NCI-H82 treated with DMSO at 0.1 percent for 48 hours (cell line): Measurements from ENCODE around the gene DCLRE1B.
A peak's percentile ranks its signal among the peaks of the same experiment; 100 is the strongest.

ENCODE experiments used
- DNase-seq: peaks from one replicate; lab custom pipeline; 2025; ENCODE audit not compliant: unreplicated experiment; lab: John Stamatoyannopoulos, UW

The DCLRE1B gene

DNA sequence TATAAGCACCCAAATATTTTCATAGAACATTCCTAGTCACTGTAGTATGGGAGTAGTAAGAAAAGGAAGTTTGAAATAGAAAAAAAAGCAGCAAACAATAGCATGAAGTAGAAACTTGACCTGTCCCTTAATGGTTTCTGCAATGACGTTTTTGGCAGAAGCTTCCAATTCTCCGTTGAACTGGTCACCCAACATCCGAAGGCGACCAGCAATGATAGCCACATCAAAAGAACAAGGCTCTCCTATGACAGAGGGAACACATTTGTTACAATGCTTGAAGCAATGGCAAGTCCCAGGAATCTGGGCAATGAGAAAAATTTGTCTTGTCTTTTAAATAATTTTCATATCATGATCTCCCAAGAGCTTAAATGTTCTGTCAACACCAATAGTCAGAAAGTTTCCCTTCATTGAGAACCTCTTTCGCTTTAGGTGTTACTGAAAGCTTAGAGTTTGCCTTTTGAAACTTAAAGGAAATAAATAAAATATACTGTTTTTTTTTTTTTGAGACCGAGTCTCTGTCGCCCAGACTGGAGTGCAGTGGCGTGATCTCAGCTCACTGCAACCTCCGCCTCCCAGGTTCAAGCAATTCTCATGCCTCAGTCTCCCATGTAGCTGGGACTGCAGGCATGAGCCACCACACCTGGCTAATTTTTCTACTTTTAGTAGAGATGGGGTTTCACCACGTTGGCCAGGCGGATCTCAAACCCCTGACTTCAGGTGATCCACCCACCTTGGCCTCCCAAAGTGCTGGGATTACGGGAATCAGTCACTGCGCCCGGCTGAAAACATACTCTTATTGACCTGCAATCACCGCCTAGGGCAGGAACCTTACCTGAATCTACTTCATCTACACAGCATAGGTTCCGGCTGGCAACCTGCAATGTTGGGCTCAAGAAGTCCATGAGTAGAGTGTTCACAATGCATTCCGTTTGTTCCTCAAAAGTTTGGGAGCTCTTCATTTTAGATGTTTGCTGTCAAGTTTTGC is 18.4 kb upstream of the DCLRE1B start:
- DNase-seq: no peak

DNA sequence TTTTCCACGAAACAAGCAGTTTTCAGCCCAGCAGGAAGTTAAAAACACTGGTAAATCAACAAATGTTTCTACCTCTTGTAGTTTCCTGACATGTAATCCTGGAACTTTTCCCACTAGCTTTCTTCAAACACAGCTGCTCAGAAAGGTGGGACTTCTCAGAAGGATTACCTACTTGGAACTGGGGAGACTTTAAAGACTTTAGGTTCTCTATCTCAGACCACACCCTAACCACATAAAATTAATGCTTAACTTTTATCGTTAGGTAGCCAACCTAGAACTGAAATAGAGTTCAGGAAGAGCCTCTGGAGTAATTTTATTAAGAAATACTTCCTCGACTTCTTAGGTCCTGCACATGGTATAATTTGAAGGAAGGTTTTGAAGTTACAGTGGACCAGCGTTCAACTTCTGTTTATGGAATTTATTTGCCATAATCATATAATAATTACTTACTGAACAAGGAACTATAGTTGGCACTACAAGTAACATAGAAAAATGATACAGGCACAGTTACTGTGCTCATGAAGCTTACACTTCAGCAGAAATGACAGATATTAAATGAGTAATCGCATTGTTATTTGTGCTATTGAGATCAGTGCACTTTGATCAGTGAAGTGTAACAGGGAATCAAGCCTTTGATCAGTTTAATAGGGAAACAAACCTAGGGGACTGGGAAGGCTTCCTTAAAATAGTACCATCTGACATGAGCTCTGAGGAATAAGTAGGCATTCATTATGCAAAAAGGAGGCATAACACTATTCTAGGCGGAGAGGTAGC is 17.5 kb upstream of the DCLRE1B start, which contains the start of gene BCL2L15:
TSS of gene BCL2L15 (minus strand) at position 180 of the 774 bp plus-strand sequence. CDS start 206 bp downstream, outside the sequence.
- DNase-seq: no peak

GRCh38 chr1:113890816-113891215 is 14.3 kb upstream of the DCLRE1B start:
- no peak for DNase-seq

- DNase-seq: no peak
Observed at GRCh38 chr1:113891631-113892220, 13.4 kb upstream of the DCLRE1B start.

GRCh38 chr1:113893267-113893666 is 11.9 kb upstream of the DCLRE1B start:
- DNase-seq: no peak

- DNase-seq: no peak
Observed at GRCh38 chr1:113895098-113895497, 10.0 kb upstream of the DCLRE1B start.

GRCh38 chr1:113895961-113896360 is 9.2 kb upstream of the DCLRE1B start:
- no peak for DNase-seq

- DNase-seq: no peak
Observed at GRCh38 chr1:113898241-113898814, 6.8 kb upstream of the DCLRE1B start.

DNA sequence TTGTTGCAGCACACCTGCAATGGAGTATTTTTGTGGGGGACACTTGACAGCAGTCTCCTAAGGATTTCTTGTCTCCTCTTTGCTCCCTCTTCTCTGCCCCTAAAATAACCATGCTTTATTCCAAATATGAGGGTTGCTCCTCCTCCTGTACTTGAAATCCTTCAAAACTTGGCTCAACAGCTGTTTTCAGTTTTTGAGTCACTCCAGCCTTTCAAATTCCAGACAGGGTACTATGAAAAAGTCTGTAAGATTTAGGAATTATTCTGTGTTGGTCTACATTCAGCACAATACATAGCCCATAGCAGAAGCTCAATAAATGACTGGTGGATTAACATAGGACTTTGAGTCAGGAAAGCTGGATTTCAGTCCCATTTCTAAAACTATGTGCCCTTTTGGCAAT is 6.0 kb upstream of the DCLRE1B start:
- DNase-seq: no peak

GRCh38 chr1:113901191-113901590 is 3.9 kb upstream of the DCLRE1B start:
- DNase-seq: no peak

- no peak for DNase-seq
Observed at GRCh38 chr1:113903501-113904292, 1.4 kb upstream of the DCLRE1B start.

- DNase-seq: no peak
Observed at GRCh38 chr1:113904293-113904673, 843 bp upstream of the DCLRE1B start.

DNA sequence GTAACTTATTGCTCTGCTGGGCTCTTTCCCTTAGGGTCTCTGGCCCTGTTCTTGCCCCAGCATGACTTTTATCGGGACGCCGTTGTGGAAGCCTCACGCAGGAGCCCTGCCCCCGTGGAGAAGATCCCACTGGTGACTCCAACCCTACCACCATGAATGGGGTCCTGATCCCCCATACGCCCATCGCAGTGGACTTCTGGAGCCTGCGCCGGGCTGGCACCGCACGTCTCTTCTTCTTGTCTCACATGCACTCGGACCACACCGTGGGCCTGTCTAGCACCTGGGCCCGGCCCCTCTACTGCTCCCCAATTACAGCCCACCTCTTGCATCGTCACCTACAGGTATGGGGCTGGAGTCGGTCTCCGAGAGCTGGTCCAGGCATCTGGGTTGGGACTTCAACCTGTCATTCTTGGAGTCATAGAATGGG is 322 bp downstream of the DCLRE1B start:
- DNase-seq: no peak

DNA sequence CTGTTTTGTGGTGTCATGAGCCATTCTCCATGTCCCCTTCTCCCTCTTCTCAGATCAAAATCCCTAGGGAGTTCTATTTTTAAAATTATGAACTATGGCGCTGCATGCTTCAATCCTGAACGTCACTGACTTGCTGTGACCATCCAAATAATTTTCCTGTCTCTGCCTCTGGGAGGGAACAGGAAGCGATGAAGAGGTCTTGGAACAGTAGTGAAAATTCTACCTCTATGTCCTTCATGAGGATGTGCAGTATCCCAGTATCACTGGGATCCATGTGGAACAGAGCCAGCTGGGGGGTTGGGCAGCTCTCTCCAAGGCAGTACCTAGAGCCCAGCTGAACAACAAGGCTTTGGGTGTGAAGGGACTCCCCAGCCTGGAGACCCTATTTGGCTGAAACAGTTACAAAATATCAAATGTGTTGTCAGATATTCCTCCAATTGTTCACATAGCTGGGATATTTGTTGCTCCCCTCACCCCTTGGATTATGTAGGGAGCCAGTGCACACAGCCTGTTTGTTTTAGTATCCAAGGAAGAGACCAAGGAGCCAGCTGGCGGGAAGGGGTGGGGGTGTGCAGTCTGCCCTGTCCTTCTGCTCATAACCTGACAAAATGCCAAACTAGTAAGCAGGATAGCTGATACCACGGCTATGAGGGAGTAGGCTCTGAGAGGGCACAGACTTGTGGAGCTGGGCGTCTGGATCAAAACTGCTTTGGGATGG is 7.6 kb downstream of the DCLRE1B start:
- DNase-seq: peak; percentile 88

DNA sequence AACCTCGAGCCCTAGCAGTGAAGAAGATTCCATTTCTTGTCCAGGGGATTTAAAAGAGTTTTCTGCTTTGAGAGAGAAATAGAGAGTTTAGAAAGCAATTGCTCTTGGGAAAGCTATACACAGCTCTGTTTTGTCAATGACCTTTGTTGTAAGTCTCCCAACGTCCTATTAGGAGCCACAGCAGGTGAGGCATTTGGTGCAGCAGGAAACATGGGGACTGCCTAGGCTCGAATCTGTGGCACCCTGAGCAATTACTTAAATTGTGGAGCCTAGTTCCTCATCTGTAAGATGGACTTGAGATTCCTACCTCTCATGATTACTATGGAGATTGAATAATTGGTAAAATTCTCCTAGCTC is 8.2 kb downstream of the DCLRE1B start:
- DNase-seq: no peak

DNA sequence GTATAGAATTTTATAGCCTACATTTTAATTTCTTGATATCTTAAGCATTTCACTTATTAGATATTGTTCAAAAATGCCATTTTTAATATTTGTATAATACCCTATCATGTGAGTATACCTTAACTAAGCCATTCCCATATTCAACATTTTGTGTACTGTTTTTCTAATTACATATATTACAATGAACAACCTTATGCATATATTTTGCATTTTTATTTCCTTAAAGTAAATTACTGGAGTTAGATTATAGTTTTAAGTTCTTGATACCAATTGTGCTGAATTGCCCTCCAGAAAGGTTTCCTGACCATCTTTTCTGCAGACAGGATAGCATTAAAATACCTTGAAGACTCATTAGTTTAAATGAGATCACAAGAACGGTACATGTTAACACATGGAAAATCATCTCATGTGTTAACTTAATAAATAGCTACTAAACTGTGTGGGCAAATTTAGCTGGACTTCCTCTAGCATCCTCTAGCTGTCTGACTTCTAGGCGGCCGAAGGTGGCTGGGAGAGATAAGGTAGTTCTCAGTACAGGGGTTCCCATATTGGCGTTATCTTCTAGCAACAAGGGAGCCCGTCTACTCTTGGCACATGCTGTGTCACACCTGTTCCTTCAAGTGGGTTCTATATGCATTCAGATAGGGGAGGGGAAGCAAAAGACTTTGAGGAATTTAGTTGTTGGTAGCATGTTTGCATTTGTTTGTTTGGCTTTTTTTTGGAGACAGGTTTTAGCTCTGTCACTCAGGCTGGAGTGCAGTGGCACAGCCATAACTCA is 8.9 kb downstream of the DCLRE1B start:
- DNase-seq: no peak

- no peak for DNase-seq
Observed at GRCh38 chr1:113916974-113917373, 11.8 kb downstream of the DCLRE1B start.

DNA sequence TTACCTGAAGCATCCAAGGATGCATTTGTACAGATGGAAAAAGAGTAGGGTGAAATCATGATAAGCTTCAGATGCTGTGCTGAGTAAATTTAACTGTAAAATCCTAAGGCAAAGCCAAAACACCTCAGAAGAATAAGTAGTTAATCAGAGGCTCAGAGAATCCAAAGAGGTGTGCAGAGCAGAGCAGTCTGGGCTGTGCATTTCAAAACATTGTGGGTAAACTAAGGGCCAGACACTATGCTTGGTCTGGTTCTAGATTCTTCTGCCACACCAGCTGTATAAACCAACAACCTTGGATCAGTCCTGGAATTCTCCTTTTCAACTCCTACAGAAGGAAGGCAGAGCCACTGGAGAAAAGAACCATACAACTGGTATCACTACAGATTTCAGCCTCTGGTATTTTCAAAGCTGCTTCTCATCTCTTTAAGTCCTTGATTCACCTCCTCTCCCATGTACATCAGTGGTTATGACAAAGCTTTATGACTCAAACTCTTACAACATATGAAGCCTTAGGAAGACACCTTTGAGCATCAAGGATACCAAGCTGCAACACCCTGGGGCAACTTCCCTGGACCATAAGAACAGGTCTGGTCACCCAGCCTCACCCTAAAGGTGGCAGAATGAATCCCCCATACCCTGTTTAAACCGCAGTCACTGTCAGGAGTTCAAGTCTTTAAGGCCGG is 12.4 kb downstream of the DCLRE1B start:
- no peak for DNase-seq
